ACC112 (cell line): ENCODE measurements around the gene PICK1.
"Not testable (repeated sequence)": the region's sequence is repeated elsewhere in the genome, so short reads cannot be mapped to it uniquely, and the experiment has no call there.

ENCODE experiments used
- H2AFZ ChIP-seq: fragments of 200-600 bp; sonication (generic); one replicate; pipeline ENCODE4 v1.6.0; 2017; ENCODE audit warnings: antibody characterized with exemption, low read length; ENCODE audit not compliant: unreplicated experiment
- H3K27ac ChIP-seq: fragments of 200-600 bp; sonication (generic); 2 replicates; pipeline ENCODE4 v1.5.1; 2014; ENCODE audit warnings: low read depth, mild to moderate bottlenecking, antibody characterized with exemption, low read length, moderate library complexity
- H3K27me3 ChIP-seq: fragments of 200-600 bp; sonication (generic); 2 replicates; pipeline ENCODE4 v1.6.1; 2014; ENCODE audit warnings: mild to moderate bottlenecking, antibody characterized with exemption, low read length, moderate library complexity, mixed read lengths; ENCODE audit not compliant: insufficient read depth
- H3K36me3 ChIP-seq: fragments of 200-600 bp; sonication (generic); 2 replicates; pipeline ENCODE4 v1.6.1; 2016; ENCODE audit warnings: mild to moderate bottlenecking, antibody characterized with exemption, low read length, moderate library complexity, mixed read lengths; ENCODE audit not compliant: insufficient read depth
- H3K4me1 ChIP-seq: fragments of 200-600 bp; sonication (generic); one replicate; pipeline ENCODE4 v1.6.1; 2016; ENCODE audit warnings: low read length, mixed read lengths; ENCODE audit not compliant: insufficient read depth, unreplicated experiment, control insufficient read depth
- H3K4me3 ChIP-seq: fragments of 200-600 bp; sonication (generic); 2 replicates; pipeline ENCODE4 v1.5.1; 2014; ENCODE audit warnings: mild to moderate bottlenecking, low read depth, low read length
- H3K79me2 ChIP-seq: fragments of 200-600 bp; sonication (generic); one replicate; pipeline ENCODE4 v1.6.0; 2016; ENCODE audit warnings: low read length; ENCODE audit not compliant: control insufficient read depth, unreplicated experiment, insufficient read depth

PICK1 gene

GRCh38 chr22:38114484-38115398 is 57.5 kb downstream of the PICK1 start:
- Histone ChIP-seq H3K36me3 (no peaks in the 10 kb centered on the region), H3K27ac (no peak overlapping the region)

GRCh38 chr22:38115423-38116205 is 58.4 kb downstream of the PICK1 start:
- Histone ChIP-seq H3K4me1 (no peaks in the 10 kb centered on the region), H3K36me3 (no peaks in the 10 kb centered on the region), H3K27ac (no peak overlapping the region), H2AFZ (no peak overlapping the region), H3K4me3 (no peak overlapping the region), H3K27me3 (no peaks in the 10 kb centered on the region), H3K79me2 (no peaks in the 10 kb centered on the region)

More at GRCh38 chr22:38114484-38115398, 57.5 kb downstream of the PICK1 start:
- no peak overlapping the region for H2AFZ ChIP-seq
- no peak overlapping the region for H3K4me3 ChIP-seq
- no peaks in the 10 kb centered on the region for H3K27me3 ChIP-seq
- H3K79me2 ChIP-seq: no peaks in the 10 kb centered on the region
- no peaks in the 10 kb centered on the region for H3K4me1 ChIP-seq

GRCh38 chr22:38117556-38117955 is 60.4 kb downstream of the PICK1 start:
- not testable (repeated sequence) for H3K4me3 ChIP-seq, H3K27ac ChIP-seq, H3K27me3 ChIP-seq, H2AFZ ChIP-seq, H3K36me3 ChIP-seq, H3K79me2 ChIP-seq, H3K4me1 ChIP-seq

- Histone ChIP-seq H2AFZ (no peak overlapping the region), H3K4me3 (no peak overlapping the region), H3K79me2 (no peaks in the 10 kb centered on the region), H3K4me1 (no peaks in the 10 kb centered on the region), H3K27ac (no peak overlapping the region), H3K27me3 (no peaks in the 10 kb centered on the region), H3K36me3 (no peaks in the 10 kb centered on the region)
Measured at GRCh38 chr22:38118182-38118581, 61.0 kb downstream of the PICK1 start.

GRCh38 chr22:38118747-38119146 is 61.5 kb downstream of the PICK1 start:
- H3K79me2 ChIP-seq, H3K4me1 ChIP-seq, H3K4me3 ChIP-seq, H3K36me3 ChIP-seq, H2AFZ ChIP-seq, H3K27me3 ChIP-seq, H3K27ac ChIP-seq: not testable (repeated sequence)

GRCh38 chr22:38120359-38121110 is 63.3 kb downstream of the PICK1 start:
- no peaks in the 10 kb centered on the region for H3K36me3 ChIP-seq
- H3K27me3 ChIP-seq: no peaks in the 10 kb centered on the region
- no peak overlapping the region for H3K27ac ChIP-seq
- H2AFZ ChIP-seq: no peak overlapping the region
- no peak overlapping the region for H3K4me3 ChIP-seq
- no peaks in the 10 kb centered on the region for H3K79me2 ChIP-seq
- no peaks in the 10 kb centered on the region for H3K4me1 ChIP-seq

GRCh38 chr22:38122616-38123015 is 65.4 kb downstream of the PICK1 start:
- no peak overlapping the region for H2AFZ ChIP-seq
- no peaks in the 10 kb centered on the region for H3K4me1 ChIP-seq
- no peaks in the 10 kb centered on the region for H3K27me3 ChIP-seq
- no peak overlapping the region for H3K27ac ChIP-seq
- H3K79me2 ChIP-seq: no peaks in the 10 kb centered on the region
- H3K4me3 ChIP-seq: no peak overlapping the region
- no peaks in the 10 kb centered on the region for H3K36me3 ChIP-seq

GRCh38 chr22:38124236-38124974 is 67.2 kb downstream of the PICK1 start:
- no peaks in the 10 kb centered on the region for H3K27me3 ChIP-seq
- no peak overlapping the region for H3K27ac ChIP-seq
- H3K36me3 ChIP-seq: no peaks in the 10 kb centered on the region
- H2AFZ ChIP-seq: no peak overlapping the region
- no peak overlapping the region for H3K4me3 ChIP-seq
- H3K79me2 ChIP-seq: no peaks in the 10 kb centered on the region
- H3K4me1 ChIP-seq: no peaks in the 10 kb centered on the region

GRCh38 chr22:38125038-38125610 is 67.9 kb downstream of the PICK1 start:
- Histone ChIP-seq H3K27me3 (no peaks in the 10 kb centered on the region), H3K27ac (no peak overlapping the region), H2AFZ (no peak overlapping the region), H3K36me3 (no peaks in the 10 kb centered on the region), H3K4me1 (no peaks in the 10 kb centered on the region), H3K79me2 (no peaks in the 10 kb centered on the region), H3K4me3 (no peak overlapping the region)
